HT1080 (cell line): Measurements from ENCODE around the gene MED25. TPM values are rescaled to one million over a fixed set of nuclear protein-coding genes. Genes with fewer than 3 reads are reported as not detected.
"Not testable (repeated sequence)": the region's sequence is repeated elsewhere in the genome, so short reads cannot be mapped to it uniquely, and the experiment has no call there.

Source experiments
- DNase-seq: peaks from one replicate; pipeline ENCODE4 v3.0.0-alpha.2; 2015; ENCODE audit warnings: low read depth
- total RNA-seq: library from RNA; depleted of rRNA; stranded (reverse); fragments of >200 nt; shearing (Covaris generic); gene quantifications from 2 replicates; pipeline ENCODE4 v1.2.3, GENCODE V29; 2014

MED25 gene
- total RNA-seq, 1 experiment from 2014 or later = 18.7 TPM

- no peak for DNase-seq
Measured at GRCh38 chr19:49814010-49814409, 4.1 kb upstream of the MED25 start.

- no peak for DNase-seq
Measured at GRCh38 chr19:49816590-49816989, 1.5 kb upstream of the MED25 start.

- DNase-seq = no peak
Measured at GRCh38 chr19:49818649-49819370, 721 bp downstream of the MED25 start.

GRCh38 chr19:49819452-49820115, 1.5 kb downstream of the MED25 start:
- DNase-seq = not testable (repeated sequence)

- DNase-seq = no peak
Measured at GRCh38 chr19:49820125-49820524, 2.0 kb downstream of the MED25 start.

GRCh38 chr19:49823472-49823871, 5.4 kb downstream of the MED25 start:
- DNase-seq = no peak

- DNase-seq = no peak
Measured at GRCh38 chr19:49824662-49825061, 6.6 kb downstream of the MED25 start.

- no peak for DNase-seq
Measured at GRCh38 chr19:49827034-49827433, 8.9 kb downstream of the MED25 start.

GRCh38 chr19:49829200-49829599, 11.1 kb downstream of the MED25 start:
- DNase-seq = no peak

- DNase-seq = no peak
Measured at GRCh38 chr19:49829721-49830120, 11.6 kb downstream of the MED25 start.

GRCh38 chr19:49830766-49831165, 12.7 kb downstream of the MED25 start:
- no peak for DNase-seq

GRCh38 chr19:49831592-49831991, 13.5 kb downstream of the MED25 start:
- DNase-seq = no peak

- peak; percentile 45 for DNase-seq
Measured at GRCh38 chr19:49832556-49832955, 14.5 kb downstream of the MED25 start.

GRCh38 chr19:49833599-49833998, 15.5 kb downstream of the MED25 start:
- no peak for DNase-seq

- no peak for DNase-seq
Measured at GRCh38 chr19:49835562-49835961, 17.5 kb downstream of the MED25 start.

- DNase-seq = no peak
Measured at GRCh38 chr19:49836176-49837008, 18.3 kb downstream of the MED25 start.

GRCh38 chr19:49837009-49837310, 18.9 kb downstream of the MED25 start:
- DNase-seq = no peak

- DNase-seq = no peak
Measured at GRCh38 chr19:49837425-49837824, 19.3 kb downstream of the MED25 start.

GRCh38 chr19:49838885-49839588, 20.9 kb downstream of the MED25 start:
- no peak for DNase-seq

GRCh38 chr19:49839713-49840112, 21.6 kb downstream of the MED25 start:
- DNase-seq = no peak

- no peak for DNase-seq
Measured at GRCh38 chr19:49840321-49840720, 22.2 kb downstream of the MED25 start.
